Heart right ventricle (tissue), 16 donors: ENCODE data around the gene ARID4A. TPM values are rescaled to one million over a fixed set of nuclear protein-coding genes. Genes with fewer than 3 reads are reported as not detected.
A peak's percentile ranks its signal among the peaks of the same experiment; 100 is the strongest.
"Not testable (repeated sequence)": the region's sequence is repeated elsewhere in the genome, so short reads cannot be mapped to it uniquely, and the experiment has no call there.

ENCODE experiments used
- ATAC-seq, 8 donors: fragments of 200-7000 bp; cut with Tn5 transposase; one replicate each; pipeline ENCODE4 v1.9.1; 2020; ENCODE audit warnings: mild to moderate bottlenecking in 8 of 8, moderate library complexity in 8 of 8, moderate number of reproducible peaks in 1 of 8
- DNase-seq, 2 donors: peaks; one replicate each; pipeline ENCODE4 v3.0.0-alpha.2; 2020
- H3K27ac ChIP-seq, 10 donors: fragments of 200-600 bp; sonication (generic) in 2 of 10; one replicate each; pipeline versions ENCODE4 v1.5.0 to v1.8.0; 2020 to 2022; ENCODE audit warnings: mild to moderate bottlenecking in 3 of 10
- H3K27me3 ChIP-seq, 7 donors: fragments of 200-600 bp; one replicate each; pipeline ENCODE4 v1.8.0; 2021 to 2022; ENCODE audit warnings: mild to moderate bottlenecking in 2 of 7
- H3K36me3 ChIP-seq, 9 donors: fragments of 200-600 bp; sonication (generic) in 1 of 9; one replicate each; pipeline versions ENCODE4 v1.5.0 to v1.8.0; 2020 to 2022; ENCODE audit warnings: mild to moderate bottlenecking in 2 of 9
- H3K4me1 ChIP-seq, 9 donors: fragments of 200-600 bp; sonication (generic) in 1 of 9; one replicate each; pipeline versions ENCODE4 v1.5.0 to v1.8.0; 2020 to 2022; ENCODE audit warnings: mild to moderate bottlenecking in 4 of 9
- H3K4me3 ChIP-seq, 10 donors: fragments of 200-600 bp; sonication (generic) in 2 of 10; one replicate each; pipeline versions ENCODE4 v1.5.0 to v1.8.0; 2020 to 2022; ENCODE audit warnings: mild to moderate bottlenecking in 7 of 10, moderate library complexity in 2 of 10
- H3K9me3 ChIP-seq, 11 donors: fragments of 200-600 bp in 10 of 11; sonication (generic) in 2 of 11; one replicate each; pipeline versions ENCODE4 v1.5.0 to v1.8.0; 2013 to 2022; ENCODE audit warnings: mild to moderate bottlenecking in 2 of 11, control low read depth in 1 of 11, moderate library complexity in 1 of 11
- WGBS, 2 donors: extraction: QIAGEN DNeasy Blood & Tissue Kit; methylation state at CpG; one replicate each; pipeline ENCODE4 v1.1.7; 2013; ENCODE audit warnings: inconsistent platforms in 1 of 2; 5-methylcytosine and 5-hydroxymethylcytosine counted together
- intact Hi-C, 10 donors: fragments of 100-400 bp; cut with DNase I; formaldehyde crosslinking; loops; one replicate each; pipeline versions ENCODE4 v1.11.1 to v1.14.2; 2022
- polyA plus RNA-seq, 2 donors: library from polyadenylated mRNA; stranded (reverse); fragments of 200-250 nt; gene quantifications; one replicate each; pipeline ENCODE4 v1.2.3, GENCODE V29; 2013
- total RNA-seq, 10 donors: library from RNA; stranded (reverse); fragmentation: NEBNext Ultra II Directional in 3 of 10; extraction: Animal tissue kit (Norgen Biotek cat#: 25700) in 3 of 10; gene quantifications; one replicate each; pipeline versions ENCODE4 v1.2.1 to v1.2.4, GENCODE V29; 2021 to 2023
- TF ChIP-seq, protein P1 (sequence below), 9 donors: fragments of 200-600 bp; sonication (generic) in 2 of 9; IDR thresholded peaks; one replicate each; pipeline versions ENCODE4 v1.5.0 to v1.8.0; 2021 to 2022; ENCODE audit warnings: antibody characterized with exemption in 9 of 9, mild to moderate bottlenecking in 5 of 9, moderate library complexity in 1 of 9
- donor health status: Arrhythmogenic right ventricular cardiomyopathy.
- donor health status: ischemic (EF 13 %, LVEDD 7.1; RV severe dilation, severe dysfunction).
- donor health status: healthy with polysubstance abuse.
- donor health status: DM: no; HTN: yes; CAD: no.
- donor health status: DM: no; HTN: no; CAD: no.
- donor health status: ischemic (EF 25% LVEDD 6.9; RV normal size, moderate dysfunction).
- donor health status: ischemic (EF 25% LVEDD 5.7; RV mildly dilated, moderate dysfunction).
- donor health status: healthy.
- donor health status: DM: yes; HTN: yes; CAD: no.
- donor health status: Ischemic cardiomyopathy.
- donor health status: ischemic (EF 35%, LVEDD 5.7; RV mildly dilated, moderate dysfunction).
- donor health status: nonischemic (EF 11% LVEDD 7.7; RV severe dilation, severe dysfunction).
- donor health status: DM: yes; HTN: yes; CAD: no.
- donor health status: PGD.
- donor health status: ischemic (EF 29% LVEDD 5.4; RV normal size, mild dysfunction).
- donor health status: nonischemic (EF 23%, LVEDD 6.1; RV moderate dilation, normal function).

Gene ARID4A
- total and polyA plus RNA-seq, 12 donors, result 2.7 to 19.1 (median 17.3) TPM

DNA sequence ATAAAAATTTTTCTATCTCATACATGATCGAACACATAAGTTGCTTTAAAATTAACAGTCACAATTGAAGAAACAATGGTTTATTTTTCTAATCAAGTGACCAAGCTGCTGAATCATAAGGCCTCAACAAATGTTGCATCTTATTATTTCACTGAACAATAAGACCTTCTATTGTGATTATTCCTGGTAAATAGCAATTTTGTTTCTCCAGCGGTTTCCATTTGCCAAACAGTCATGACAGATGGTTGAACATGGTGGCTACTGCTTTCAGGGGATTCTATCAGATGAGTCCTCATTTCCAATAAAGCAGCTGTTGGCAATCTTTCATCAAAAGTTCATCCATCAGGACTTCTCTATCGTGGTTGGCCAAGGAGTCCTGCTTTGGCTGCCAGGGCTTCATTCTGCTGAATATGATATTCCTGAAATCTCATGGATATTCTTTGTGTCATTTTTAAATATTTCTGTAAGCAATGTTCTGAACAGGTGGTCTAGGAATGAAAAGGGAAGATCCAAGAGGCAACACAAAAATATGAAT is 110.4 kb downstream of the ARID4A start:
- DNase-seq (no peak), ATAC-seq (no peak)
- TF ChIP-seq, protein P1, sequence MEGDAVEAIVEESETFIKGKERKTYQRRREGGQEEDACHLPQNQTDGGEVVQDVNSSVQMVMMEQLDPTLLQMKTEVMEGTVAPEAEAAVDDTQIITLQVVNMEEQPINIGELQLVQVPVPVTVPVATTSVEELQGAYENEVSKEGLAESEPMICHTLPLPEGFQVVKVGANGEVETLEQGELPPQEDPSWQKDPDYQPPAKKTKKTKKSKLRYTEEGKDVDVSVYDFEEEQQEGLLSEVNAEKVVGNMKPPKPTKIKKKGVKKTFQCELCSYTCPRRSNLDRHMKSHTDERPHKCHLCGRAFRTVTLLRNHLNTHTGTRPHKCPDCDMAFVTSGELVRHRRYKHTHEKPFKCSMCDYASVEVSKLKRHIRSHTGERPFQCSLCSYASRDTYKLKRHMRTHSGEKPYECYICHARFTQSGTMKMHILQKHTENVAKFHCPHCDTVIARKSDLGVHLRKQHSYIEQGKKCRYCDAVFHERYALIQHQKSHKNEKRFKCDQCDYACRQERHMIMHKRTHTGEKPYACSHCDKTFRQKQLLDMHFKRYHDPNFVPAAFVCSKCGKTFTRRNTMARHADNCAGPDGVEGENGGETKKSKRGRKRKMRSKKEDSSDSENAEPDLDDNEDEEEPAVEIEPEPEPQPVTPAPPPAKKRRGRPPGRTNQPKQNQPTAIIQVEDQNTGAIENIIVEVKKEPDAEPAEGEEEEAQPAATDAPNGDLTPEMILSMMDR (IDR thresholded peaks at IDR 0.05), result no peak
- 87 to 94% methylated on average over 3 of the region's 3 CpGs for WGBS, 2 donors
- H3K36me3 ChIP-seq, result peaks cover 0 to 72% (median 28%) of the 10 kb centered on the region in 9 donors
- no peak overlapping the region for H3K4me3 ChIP-seq
- no peak overlapping the region for H3K27ac ChIP-seq
- no peaks in the 10 kb centered on the region for H3K9me3 ChIP-seq
- H3K4me1 ChIP-seq, result no peaks in the 10 kb centered on the region
- no peaks in the 10 kb centered on the region for H3K27me3 ChIP-seq
- intact Hi-C loops, result no loop called here

DNA sequence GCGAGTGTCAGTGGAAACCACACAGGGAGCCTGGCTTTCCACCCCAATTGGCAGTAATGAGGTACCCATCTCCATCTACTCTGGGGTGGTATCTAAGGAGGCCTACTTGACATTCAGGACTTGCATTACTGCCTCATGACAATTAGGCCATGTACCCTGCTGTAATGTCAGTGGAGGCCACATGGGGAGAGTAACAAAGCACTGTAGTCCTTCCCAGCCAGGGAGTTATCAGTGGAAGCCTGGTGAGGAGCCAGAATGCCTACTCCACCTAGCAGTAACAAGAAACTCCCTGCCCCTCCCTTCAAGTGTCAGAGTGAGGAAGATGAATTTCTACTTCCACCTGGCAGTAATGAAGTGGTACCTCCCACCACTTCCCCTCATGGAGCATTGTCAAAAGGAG is 116.5 kb downstream of the ARID4A start:
- ATAC-seq (peak in 7 of 8 donors; percentile 25 to 82 (median 62)), DNase-seq (peak in 1 of 2 donors; percentile 21)
- Histone ChIP-seq H3K36me3 (peaks cover 0 to 89% (median 14%) of the 10 kb centered on the region in 9 donors), H3K4me3 (no peak overlapping the region), H3K27ac (no peak overlapping the region), H3K9me3 (no peaks in the 10 kb centered on the region), H3K4me1 (peaks cover 0 to 10% (median 3%) of the 10 kb centered on the region in 9 donors), H3K27me3 (no peaks in the 10 kb centered on the region)
- TF ChIP-seq, protein P1 (IDR thresholded peaks at IDR 0.05), result no peak
- WGBS, 2 donors, result 98 to 100% methylated on average over 1 of the region's 1 CpG
- intact Hi-C loops, result no loop called here

GRCh38 chr14:58415636-58416547 is 117.5 kb downstream of the ARID4A start:
- intact Hi-C loops, result no loop called here
- H3K9me3 ChIP-seq, result no peaks in the 10 kb centered on the region
- no peaks in the 10 kb centered on the region for H3K27me3 ChIP-seq
- ATAC-seq (no peak), DNase-seq (no peak)
- H3K4me1 ChIP-seq, result peaks cover 0 to 10% (median 3%) of the 10 kb centered on the region in 9 donors
- no peak overlapping the region for H3K27ac ChIP-seq
- peaks cover 0 to 89% (median 7%) of the 10 kb centered on the region in 9 donors for H3K36me3 ChIP-seq
- WGBS, 2 donors, result 97 to 98% methylated on average over 10 of the region's 10 CpGs
- no peak overlapping the region for H3K4me3 ChIP-seq
- TF ChIP-seq, protein P1 (IDR thresholded peaks at IDR 0.05), result no peak

DNA sequence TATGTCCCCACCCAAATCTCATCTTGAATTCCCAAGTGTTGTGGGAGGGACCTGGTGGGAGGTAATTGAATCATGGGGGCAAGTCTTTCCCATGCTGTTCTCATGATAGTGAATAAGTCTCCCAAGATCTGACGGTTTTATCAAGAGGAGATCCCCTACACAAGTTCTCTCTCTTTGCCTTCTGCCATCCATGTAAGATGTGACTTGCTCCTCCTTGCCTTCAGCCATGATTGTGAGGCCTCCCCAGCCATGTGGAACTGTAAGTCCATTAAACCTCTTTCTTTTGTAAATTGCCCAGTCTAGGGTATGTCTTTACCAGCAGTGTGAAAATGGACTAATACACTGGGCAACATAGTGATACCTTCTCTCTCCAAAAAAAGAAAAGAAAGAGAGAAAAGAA is 118.6 kb downstream of the ARID4A start:
- intact Hi-C loops, H3K4me3 ChIP-seq, H3K27me3 ChIP-seq, DNase-seq, H3K9me3 ChIP-seq, H3K27ac ChIP-seq, ATAC-seq: not testable (repeated sequence)
- 84 to 95% methylated on average over 1 of the region's 1 CpG for WGBS, 2 donors
- H3K4me1 ChIP-seq, result peaks cover 0 to 10% (median 3%) of the 10 kb centered on the region in 9 donors
- H3K36me3 ChIP-seq, result peaks cover 0 to 89% (median 11%) of the 10 kb centered on the region in 9 donors

Other genes starting within 250 kb of the ARID4A start
- gene ARMH4, start 146.3 kb upstream of the ARID4A start, total RNA-seq, result 10 to 100 TPM in 3 of 10 donors, 1 to 10 TPM in 7; 6.5 to 13.1 (median 9.1) TPM
- gene ARMH4, start 146.3 kb upstream of the ARID4A start, polyA plus RNA-seq, result 1 to 10 TPM; 1.3 to 1.8 TPM
- gene ACTR10, start 98.4 kb upstream of the ARID4A start, total RNA-seq, result 10 to 100 TPM; 60.5 to 83.2 (median 72.8) TPM
- 10 to 100 TPM; 64.6 to 88.9 TPM for gene ACTR10, start 98.4 kb upstream of the ARID4A start, polyA plus RNA-seq
- 100 to 1,000 TPM; 122 to 235 (median 150) TPM for gene PSMA3, start 53.7 kb upstream of the ARID4A start, total RNA-seq
- gene PSMA3, start 53.7 kb upstream of the ARID4A start, polyA plus RNA-seq, result 100 to 1,000 TPM; 207 to 227 TPM
- gene TOMM20L, start 97.4 kb downstream of the ARID4A start, total RNA-seq, result not detected
- not detected for gene TOMM20L, start 97.4 kb downstream of the ARID4A start, polyA plus RNA-seq
- 10 to 100 TPM; 24.6 to 39.3 (median 26.3) TPM for gene TIMM9, start 129.0 kb downstream of the ARID4A start, total RNA-seq
- 10 to 100 TPM; 23.8 to 46.9 TPM for gene TIMM9, start 129.0 kb downstream of the ARID4A start, polyA plus RNA-seq
- gene KIAA0586, start 129.2 kb downstream of the ARID4A start, total RNA-seq, result 10 to 100 TPM in 9 of 10 donors, 1 to 10 TPM in 1; 8.0 to 15.9 (median 12.4) TPM
- 1 to 10 TPM; 3.8 to 6.3 TPM for gene KIAA0586, start 129.2 kb downstream of the ARID4A start, polyA plus RNA-seq